ENCODE measurements around the gene PAWR. TPM values are rescaled to one million over a fixed set of nuclear protein-coding genes. Genes with fewer than 3 reads are reported as not detected.

The PAWR gene
- total and polyA plus RNA-seq, 10 of the 15 experiments (the other 5 are each of a cell fraction or from before 2014, with no cell fraction given) = 8.1 to 70.6 (median 24.2) TPM

DNA sequence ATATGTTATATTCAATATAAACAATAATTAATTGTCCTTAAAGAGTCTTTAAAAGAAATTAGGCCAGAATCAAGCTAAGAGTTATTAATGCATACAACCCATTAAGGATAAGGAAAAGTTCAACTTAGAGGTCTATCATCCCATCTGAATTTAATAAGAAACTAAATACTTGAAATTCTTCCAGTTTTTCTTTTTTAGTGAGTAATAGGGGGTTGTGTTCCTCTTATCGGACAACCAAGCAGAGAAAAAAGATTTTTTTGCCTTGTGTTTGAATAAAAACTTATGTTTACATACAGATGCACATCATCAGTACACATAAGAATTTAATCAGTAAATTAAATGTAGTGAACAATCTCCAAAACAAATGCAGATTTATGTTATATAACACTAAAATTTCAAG lies 32.5 kb downstream of the PAWR start:
- intact Hi-C loops (cut with micrococcal nuclease; ENCODE audit: unreplicated experiment) (no loop called here), in situ Hi-C loops (cut with MboI) (no loop called here)
- no TSS peak for BruUV-seq (replicated peaks)
- Histone ChIP-seq H3K4me1 (ENCODE audit: control insufficient read depth, insufficient read depth, low read length) (no peaks in the 10 kb centered on the region), H3K9me3 (replicated peaks; ENCODE audit: control insufficient read depth, insufficient read depth, low read length) (no peaks in the 10 kb centered on the region; the same call in 1 of the 3 replicates), H3K9ac (ENCODE audit: control insufficient read depth, insufficient read depth, low read length) (no peak overlapping the region), H3K4me2 (ENCODE audit: control insufficient read depth, insufficient read depth) (no peak overlapping the region), H4K20me1 (ENCODE audit: control insufficient read depth, insufficient read depth) (no peaks in the 10 kb centered on the region), H3K79me2 (ENCODE audit: control insufficient read depth, insufficient read depth, low read length) (peaks cover 4% of the 10 kb centered on the region), H3K27ac (ENCODE audit: control insufficient read depth, insufficient read depth) (no peak overlapping the region), H3K4me3 (no peak overlapping the region), H3K36me3 (ENCODE audit: control insufficient read depth in 2 of 2, insufficient read depth in 2 of 2, low read length in 1 of 2) (peaks cover 0 to 4% of the 10 kb centered on the region in 2 experiments; a peak in 1 of 4 replicates), H2AFZ (ENCODE audit: control insufficient read depth, low read depth, low read length) (no peak overlapping the region), H3K27me3 (replicated peaks in 1 of 2; ENCODE audit: control insufficient read depth in 2 of 2, insufficient read depth in 2 of 2, low read length in 1 of 2) (no peaks in the 10 kb centered on the region)
- TF ChIP-seq RELA (IDR thresholded peaks at IDR 0.05; ENCODE audit: borderline replicate concordance, partially characterized antibody) = no peak
- TF ChIP-seq ZBED1 (IDR thresholded peaks at IDR 0.05; ENCODE audit: borderline replicate concordance) = no peak
- TF ChIP-seq GABPA (IDR thresholded peaks at IDR 0.05; ENCODE audit: low read depth) = no peak
- no peak for TF ChIP-seq ZNF274 (IDR thresholded peaks at IDR 0.05; ENCODE audit: insufficient read depth, insufficient read length)
- TF ChIP-seq ZNF217 (IDR thresholded peaks at IDR 0.05) = no peak
- TF ChIP-seq TBL1XR1 (IDR thresholded peaks at IDR 0.05; ENCODE audit: low read depth, low read length) = no peak
- no peak for TF ChIP-seq FOXK2 (IDR thresholded peaks at IDR 0.05)
- TF ChIP-seq CHD1 (IDR thresholded peaks at IDR 0.05; ENCODE audit: low read depth, low read length) = no peak
- TF ChIP-seq ZSCAN29 (IDR thresholded peaks at IDR 0.05) = no peak
- TF ChIP-seq SRF (IDR thresholded peaks at IDR 0.05; ENCODE audit: low read depth in 2 of 2, low read length in 2 of 2) = no peak
- no peak for TF ChIP-seq EED (IDR thresholded peaks at IDR 0.05; ENCODE audit: low read depth)
- TF ChIP-seq, protein P1, sequence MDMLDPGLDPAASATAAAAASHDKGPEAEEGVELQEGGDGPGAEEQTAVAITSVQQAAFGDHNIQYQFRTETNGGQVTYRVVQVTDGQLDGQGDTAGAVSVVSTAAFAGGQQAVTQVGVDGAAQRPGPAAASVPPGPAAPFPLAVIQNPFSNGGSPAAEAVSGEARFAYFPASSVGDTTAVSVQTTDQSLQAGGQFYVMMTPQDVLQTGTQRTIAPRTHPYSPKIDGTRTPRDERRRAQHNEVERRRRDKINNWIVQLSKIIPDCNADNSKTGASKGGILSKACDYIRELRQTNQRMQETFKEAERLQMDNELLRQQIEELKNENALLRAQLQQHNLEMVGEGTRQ (IDR thresholded peaks at IDR 0.05; ENCODE audit: borderline replicate concordance, low read depth, low read length) = no peak
- TF ChIP-seq, protein P2, sequence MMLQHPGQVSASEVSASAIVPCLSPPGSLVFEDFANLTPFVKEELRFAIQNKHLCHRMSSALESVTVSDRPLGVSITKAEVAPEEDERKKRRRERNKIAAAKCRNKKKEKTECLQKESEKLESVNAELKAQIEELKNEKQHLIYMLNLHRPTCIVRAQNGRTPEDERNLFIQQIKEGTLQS (IDR thresholded peaks at IDR 0.05; ENCODE audit: borderline replicate concordance, extremely low read depth, low read depth, low read length) = no peak
- no peak for TF ChIP-seq PML (IDR thresholded peaks at IDR 0.05; ENCODE audit: low read length)
- TF ChIP-seq, protein P3, sequence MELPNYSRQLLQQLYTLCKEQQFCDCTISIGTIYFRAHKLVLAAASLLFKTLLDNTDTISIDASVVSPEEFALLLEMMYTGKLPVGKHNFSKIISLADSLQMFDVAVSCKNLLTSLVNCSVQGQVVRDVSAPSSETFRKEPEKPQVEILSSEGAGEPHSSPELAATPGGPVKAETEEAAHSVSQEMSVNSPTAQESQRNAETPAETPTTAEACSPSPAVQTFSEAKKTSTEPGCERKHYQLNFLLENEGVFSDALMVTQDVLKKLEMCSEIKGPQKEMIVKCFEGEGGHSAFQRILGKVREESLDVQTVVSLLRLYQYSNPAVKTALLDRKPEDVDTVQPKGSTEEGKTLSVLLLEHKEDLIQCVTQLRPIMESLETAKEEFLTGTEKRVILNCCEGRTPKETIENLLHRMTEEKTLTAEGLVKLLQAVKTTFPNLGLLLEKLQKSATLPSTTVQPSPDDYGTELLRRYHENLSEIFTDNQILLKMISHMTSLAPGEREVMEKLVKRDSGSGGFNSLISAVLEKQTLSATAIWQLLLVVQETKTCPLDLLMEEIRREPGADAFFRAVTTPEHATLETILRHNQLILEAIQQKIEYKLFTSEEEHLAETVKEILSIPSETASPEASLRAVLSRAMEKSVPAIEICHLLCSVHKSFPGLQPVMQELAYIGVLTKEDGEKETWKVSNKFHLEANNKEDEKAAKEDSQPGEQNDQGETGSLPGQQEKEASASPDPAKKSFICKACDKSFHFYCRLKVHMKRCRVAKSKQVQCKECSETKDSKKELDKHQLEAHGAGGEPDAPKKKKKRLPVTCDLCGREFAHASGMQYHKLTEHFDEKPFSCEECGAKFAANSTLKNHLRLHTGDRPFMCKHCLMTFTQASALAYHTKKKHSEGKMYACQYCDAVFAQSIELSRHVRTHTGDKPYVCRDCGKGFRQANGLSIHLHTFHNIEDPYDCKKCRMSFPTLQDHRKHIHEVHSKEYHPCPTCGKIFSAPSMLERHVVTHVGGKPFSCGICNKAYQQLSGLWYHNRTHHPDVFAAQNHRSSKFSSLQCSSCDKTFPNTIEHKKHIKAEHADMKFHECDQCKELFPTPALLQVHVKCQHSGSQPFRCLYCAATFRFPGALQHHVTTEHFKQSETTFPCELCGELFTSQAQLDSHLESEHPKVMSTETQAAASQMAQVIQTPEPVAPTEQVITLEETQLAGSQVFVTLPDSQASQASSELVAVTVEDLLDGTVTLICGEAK (IDR thresholded peaks at IDR 0.05; ENCODE audit: borderline replicate concordance) = no peak
- CTCF ChIA-PET = no interaction called here
- FAIRE-seq = no peak
- no peak for ATAC-seq
- DNase-seq (ENCODE audit: low read depth, low spot score) = no peak
- WGBS (ENCODE audit: insufficient coverage, insufficient replicate concordance, low lambda C conversion rate, missing lambda C conversion rate) = 44% methylated on average over 1 of the region's 1 CpG
- RAD21 ChIA-PET (ENCODE audit: unreplicated experiment) = no interaction called here
- SMC1A ChIA-PET (ENCODE audit: uncharacterized antibody, unreplicated experiment) = interaction anchor here (1.6 kb wide), 1 partner anchor 13 kb away, joined by 3 read pairs; no protein-coding TSS in a partner anchor
- POLR2A ChIA-PET = no interaction called here
